GM19455 (cell line): Measurements from ENCODE around the gene RPS26.
"Not testable (repeated sequence)": the region's sequence is repeated elsewhere in the genome, so short reads cannot be mapped to it uniquely, and the experiment has no call there.

Experiments used
- ATAC-seq: cut with Tn5 transposase; IDR thresholded peaks from one replicate; pipeline ENCODE4 v1.9.1; 2021; ENCODE audit not compliant: unreplicated experiment

The RPS26 gene

DNA sequence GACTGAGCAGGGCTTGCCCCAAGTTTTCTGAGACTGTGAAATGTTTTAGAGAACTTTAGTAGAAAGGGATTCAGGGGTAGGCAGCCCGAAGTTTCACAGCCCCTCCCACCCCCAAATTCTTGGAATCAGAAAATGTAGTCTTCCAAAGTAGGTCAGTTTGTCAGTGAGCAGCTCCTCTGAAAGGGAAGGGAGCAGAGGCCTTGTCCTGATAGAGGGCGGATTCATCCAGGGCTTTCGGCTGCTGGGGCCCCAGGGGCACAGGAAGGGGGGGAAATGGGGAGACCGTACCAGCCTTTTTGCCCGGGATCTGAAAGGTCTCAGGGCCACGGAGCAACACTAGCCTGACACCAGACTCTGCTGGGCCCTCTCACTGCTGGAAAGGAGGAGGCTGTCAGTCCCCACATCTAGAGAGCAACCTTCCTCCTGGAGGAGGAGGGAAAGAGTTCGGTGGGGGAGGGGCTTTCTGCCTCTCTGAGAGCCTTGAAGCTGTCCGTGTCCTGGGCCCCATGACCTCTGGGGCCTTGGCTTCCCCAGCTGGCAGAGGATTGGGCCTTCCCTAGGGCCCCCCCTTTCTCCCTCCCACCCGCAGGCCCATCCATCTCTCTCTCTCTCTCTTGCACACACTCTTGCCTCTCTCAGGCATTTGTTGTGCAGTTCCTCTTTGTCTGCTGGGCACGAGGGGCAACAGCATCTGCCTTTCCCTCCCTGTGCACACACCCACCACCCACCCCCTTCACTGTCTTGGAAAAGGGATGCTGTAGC, 21.1 kb upstream of the RPS26 start, which contains the start of gene IKZF4:
TSS of gene IKZF4 (plus strand) at position 621 of the 762 bp plus-strand sequence. CDS start 451 bp downstream, outside the sequence.
- ATAC-seq = no peak

DNA sequence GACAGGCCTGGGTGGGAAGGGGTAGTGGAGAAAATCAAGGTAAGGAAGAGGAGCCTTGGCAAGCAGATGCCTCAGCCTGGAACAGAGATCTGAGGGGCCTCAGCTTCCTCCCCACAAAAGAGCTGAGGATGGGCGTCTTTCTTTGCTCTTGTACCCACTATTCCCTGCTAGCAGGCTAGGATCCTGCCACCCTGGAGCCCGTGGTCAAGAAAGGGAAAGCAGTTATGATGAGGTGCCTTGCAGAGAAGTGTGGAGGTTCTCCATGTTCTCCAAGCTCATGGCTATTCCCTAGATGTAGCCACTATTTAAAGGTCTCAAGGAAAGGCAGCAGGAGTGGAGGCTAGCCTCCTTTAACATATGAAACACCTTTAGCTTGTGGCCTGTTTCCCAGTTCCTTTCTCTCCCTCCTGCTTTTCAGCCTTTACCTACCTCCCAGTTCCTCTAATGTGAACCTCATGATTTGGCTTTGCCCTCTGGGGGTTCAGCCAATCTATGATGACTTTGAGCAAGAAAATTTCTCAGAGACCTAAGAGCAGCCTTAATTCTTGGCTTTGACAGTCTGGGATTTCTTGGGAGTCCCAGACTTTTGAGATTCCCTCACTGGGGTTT, 19.7 kb upstream of the RPS26 start:
- no peak for ATAC-seq

DNA sequence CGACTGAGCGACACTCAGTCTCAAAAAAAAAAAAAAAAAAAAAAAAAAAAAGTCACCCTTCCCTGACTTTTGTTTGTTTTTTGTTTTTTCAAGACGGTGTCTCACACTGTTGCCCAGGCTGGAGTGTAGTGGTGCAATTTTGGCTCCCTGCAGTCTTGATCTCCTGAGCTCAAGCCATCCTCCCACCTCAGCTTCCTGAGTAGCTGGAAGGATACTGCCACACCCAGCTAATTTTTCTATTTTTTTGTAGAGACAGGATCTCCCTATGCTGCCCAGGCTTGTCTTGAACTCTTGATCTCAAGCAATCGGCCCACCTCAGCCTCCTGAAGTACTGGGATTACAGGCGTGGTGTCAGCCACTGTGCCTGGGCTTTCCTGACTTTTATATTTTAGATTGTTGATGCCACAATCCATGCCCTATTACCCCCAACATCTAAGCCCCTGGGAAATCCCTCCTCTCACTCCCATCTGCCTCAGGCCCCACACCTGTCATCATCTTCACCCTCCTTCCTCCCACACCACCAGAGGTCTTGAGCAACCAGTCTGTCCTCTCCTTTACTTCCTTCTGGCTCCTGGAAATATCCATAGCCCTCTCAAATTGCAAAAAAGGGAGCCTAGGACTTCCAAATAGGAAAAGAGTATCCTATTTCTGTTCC, 13.1 kb upstream of the RPS26 start:
- ATAC-seq = no peak

DNA sequence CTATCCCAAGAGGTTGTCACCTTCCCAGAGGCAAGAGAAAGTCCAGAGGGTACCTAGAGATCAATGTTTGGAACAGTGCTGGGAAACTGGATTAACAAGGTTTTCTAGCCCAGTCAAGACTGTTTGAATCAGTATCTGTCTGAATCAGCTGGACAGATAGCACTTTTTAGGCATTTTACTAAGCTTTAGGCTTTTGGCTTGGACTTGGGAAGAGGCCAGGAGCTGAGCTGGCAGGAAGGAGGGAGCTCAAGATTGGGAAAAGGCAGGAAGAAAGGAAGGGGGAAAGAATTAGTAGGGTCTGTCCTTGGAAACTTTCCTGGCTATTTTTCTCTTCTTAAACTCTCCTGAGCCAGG, 12.6 kb upstream of the RPS26 start:
- no peak for ATAC-seq

DNA sequence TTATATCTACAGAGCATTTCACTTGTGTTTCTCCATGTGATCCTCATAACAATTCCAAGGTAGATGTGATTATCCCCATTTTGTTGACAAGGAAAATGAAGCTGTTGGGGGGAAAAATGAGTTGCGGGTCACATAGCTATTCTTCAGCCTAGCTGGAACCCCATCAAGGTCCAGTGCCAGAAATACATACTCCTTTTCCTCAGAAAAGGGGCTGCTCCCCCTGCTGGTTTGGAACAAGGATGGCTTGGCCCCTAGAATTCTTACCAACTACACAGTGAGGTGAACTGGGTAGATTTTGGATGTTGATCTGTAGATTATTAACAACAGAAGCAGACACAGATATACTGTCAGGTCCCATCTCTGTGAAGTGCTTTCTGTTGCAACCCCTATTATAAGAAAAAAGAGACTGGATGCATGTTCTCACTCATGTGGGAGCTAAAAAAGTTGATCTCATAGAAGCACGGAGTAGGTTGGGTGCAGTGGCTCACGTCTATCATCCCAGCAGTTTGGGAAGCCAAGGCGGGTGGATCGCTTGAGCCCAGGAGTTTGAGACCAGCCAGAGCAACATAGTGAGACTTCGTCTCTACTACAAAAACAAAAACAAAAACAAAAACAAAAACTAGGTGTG, 11.9 kb upstream of the RPS26 start:
- no peak for ATAC-seq

DNA sequence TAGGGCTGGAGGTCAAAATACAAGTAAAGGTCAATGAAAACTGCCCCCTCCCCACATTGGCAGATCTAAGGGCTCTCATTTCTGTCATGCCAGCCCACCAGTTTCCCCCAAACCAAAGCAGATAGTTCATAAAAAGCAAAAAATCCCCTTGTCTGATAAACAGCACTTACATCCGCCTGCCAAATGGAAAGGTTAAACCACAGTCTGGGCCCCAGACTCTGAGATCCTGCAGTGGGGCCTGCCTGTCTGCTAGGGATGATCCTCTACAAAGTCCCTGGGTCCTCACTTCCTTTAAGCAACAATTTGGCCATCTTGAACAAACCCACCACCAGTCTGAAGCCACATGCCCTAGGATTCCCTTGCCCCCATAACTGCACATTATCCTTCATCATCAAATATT, 9.7 kb upstream of the RPS26 start:
- ATAC-seq = no peak

DNA sequence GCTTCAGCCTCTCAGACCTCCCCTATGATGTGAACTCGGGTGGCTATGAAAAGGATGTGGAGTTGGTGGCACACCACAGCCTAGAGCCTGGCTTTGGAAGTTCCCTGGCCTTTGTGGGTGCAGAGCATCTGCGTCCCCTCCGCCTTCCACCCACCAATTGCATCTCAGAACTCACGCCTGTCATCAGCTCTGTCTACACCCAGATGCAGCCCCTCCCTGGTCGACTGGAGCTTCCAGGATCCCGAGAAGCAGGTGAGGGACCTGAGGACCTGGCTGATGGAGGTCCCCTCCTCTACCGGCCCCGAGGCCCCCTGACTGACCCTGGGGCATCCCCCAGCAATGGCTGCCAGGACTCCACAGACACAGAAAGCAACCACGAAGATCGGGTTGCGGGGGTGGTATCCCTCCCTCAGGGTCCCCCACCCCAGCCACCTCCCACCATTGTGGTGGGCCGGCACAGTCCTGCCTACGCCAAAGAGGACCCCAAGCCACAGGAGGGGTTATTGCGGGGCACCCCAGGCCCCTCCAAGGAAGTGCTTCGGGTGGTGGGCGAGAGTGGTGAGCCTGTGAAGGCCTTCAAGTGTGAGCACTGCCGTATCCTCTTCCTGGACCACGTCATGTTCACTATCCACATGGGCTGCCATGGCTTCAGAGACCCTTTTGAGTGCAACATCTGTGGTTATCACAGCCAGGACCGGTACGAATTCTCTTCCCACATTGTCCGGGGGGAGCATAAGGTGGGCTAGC, 7.0 kb upstream of the RPS26 start:
- ATAC-seq = no peak

DNA sequence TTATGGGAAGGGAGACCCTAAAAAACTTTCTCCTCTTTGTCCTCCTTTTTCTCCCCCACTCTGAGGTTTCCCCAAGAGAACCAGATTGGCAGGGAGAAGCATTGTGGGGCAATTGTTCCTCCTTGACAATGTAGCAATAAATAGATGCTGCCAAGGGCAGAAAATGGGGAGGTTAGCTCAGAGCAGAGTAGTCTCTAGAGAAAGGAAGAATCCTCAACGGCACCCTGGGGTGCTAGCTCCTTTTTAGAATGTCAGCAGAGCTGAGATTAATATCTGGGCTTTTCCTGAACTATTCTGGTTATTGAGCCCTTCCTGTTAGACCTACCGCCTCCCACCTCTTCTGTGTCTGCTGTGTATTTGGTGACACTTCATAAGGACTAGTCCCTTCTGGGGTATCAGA, 4.6 kb upstream of the RPS26 start:
- ATAC-seq = no peak

DNA sequence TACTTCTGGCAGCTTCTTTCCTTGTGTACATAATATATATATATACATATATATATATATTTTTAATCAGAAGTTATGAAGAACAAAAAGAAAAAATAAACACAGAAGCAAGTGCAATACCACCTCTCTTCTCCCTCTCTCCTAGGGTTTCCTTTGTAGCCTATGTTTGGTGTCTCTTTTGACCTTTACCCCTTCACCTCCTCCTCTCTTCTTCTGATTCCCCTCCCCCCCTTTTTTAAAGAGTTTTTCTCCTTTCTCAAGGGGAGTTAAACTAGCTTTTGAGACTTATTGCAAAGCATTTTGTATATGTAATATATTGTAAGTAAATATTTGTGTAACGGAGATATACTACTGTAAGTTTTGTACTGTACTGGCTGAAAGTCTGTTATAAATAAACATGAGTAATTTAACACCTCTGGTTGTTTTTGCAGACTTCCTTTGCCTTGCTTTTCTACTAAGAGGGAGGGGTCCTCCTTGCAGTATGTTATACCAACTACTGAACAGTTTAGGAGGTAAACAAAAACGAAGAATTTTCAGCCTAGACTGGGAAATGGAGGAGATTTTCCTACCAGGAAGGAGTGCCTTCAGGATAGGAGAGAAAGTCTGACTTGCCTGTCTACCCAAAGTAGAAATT, 3.6 kb upstream of the RPS26 start:
- no peak for ATAC-seq

DNA sequence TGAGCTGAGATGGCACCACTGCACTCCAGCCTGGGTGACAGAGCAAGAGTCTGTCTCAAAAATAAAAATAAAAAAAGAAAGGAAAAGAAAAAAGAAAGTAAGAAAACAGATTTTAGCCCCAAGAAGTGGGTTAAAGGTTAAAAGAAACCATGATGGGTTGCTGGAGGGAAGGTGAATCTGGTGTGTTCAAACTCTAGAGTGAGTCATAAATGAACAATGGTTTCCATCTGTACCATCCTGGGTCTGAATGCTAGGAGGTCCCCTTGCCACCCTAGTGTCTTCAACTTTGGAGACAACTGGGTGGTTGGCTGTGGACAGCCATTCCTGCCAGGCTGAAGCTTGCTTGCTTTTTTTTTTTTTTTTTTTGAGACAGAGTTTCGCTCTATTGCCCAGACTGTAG, 1.6 kb upstream of the RPS26 start:
- no peak for ATAC-seq

DNA sequence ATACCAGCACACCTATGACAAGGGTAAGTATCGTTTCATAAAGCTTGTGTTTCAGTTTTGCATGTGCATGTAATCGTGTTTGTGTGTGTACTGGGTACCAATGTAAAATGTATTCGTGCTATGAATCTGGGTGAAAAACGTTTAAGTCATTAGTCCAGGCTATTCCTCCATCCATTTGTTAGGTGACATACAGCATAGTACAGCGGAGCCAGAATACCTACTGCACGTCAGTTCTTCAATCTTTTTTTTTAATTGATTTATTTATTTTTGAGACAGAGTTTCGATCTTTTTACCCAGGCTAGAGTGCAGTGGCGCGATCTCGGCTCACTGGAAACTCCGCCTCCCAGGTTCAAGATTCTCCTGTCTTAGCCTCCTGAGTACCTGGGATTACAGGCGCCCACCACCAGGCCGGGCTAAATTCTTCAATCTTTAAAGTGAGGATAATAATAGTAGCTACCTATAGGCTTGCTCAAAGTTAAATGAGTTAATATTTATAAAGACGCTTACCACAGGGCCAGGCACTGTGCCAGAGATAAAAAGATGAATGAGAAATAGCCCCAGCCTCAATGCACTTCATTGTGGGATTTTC, 661 bp upstream of the RPS26 start:
- ATAC-seq = no peak

DNA sequence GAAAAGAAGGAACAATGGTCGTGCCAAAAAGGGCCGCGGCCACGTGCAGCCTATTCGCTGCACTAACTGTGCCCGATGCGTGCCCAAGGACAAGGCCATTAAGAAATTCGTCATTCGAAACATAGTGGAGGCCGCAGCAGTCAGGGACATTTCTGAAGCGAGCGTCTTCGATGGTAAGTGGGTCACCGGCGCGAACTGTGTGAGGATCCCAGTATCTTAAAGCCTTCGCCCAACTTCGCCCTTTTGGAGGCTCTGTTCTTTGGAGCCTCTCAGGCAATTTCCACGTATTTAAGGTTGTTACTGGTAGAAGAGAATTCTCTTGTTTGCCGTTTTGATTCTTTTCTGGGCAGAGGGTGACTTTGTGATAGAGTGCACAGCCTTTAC, 704 bp downstream of the RPS26 start:
- not testable (repeated sequence) for ATAC-seq

DNA sequence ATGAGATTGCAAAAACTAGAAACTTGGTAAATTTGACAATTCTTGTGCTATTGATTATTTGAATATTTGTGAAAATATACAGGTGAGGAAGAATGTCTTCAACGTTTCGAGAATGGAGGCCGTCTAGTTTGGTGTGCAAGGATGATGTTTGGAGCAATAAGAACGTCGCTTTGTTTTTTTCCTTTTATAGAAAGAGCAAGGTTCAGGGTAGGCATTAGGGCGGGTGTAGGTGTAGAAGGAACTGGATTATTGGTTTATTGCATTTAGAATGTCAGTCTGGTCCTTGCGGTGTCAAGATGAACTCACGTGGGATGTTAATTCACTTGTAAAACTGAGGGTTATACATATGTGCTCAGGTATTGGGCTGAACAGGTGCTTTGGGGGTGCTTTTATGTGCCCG, 1.1 kb downstream of the RPS26 start:
- ATAC-seq = no peak

DNA sequence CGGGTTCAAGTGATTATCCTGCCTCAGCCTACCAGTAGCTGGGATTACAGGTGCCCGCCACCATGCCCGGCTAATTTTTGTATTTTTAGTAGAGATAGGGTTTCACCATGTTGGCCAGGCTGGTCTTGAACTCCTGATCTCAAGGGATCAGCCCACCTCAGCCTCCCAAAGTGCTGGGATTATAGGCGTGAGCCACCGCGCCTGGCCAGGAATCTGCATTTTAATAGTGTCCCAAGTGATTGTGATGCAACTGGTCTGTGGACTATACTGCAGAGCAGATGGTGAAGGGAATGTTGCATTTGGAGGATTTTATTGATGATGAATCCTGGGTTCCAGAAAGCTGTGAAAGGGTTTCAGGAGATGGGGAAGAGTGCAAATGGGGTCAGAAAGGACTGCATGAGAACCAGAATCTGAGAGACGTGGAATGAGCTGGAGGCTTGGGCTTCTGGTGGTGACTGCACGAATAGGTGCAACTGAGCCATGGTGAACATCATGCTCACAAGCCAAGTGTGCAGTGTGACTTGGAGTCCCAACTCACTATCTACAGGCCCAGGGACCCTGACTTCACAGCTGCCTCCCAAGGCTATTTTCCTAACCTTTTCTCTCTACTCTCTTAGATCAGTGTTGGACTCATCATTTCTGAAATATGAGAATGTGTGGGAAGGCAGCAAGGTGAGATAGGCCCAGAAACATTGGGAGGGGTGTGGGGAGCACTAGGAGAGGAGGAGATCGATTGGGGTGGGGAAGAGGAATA, 4.5 kb downstream of the RPS26 start:
- ATAC-seq = no peak

DNA sequence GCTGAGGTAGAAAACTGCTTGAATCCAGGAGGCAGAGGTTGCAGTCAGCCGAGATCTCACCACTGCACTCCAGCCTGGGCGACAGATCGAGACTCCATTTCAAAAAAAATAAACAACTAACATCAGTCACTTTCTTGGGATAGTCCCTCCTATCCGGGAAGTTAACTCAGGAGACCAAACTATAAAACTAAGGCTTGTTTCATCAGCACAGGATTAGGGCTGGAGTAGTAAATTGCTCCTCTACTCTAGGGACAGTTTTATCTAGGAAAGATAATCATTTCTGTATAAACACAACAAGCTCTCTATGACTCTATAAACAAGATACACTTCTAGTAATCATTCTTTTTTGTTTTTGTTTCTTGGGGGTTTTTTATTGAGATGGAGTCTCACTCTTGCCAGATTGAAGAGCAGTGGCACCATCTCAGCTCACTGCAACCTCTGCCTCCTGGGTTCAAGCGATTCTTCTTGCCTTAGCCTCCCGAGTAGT, 11.7 kb downstream of the RPS26 start:
- ATAC-seq = no peak

DNA sequence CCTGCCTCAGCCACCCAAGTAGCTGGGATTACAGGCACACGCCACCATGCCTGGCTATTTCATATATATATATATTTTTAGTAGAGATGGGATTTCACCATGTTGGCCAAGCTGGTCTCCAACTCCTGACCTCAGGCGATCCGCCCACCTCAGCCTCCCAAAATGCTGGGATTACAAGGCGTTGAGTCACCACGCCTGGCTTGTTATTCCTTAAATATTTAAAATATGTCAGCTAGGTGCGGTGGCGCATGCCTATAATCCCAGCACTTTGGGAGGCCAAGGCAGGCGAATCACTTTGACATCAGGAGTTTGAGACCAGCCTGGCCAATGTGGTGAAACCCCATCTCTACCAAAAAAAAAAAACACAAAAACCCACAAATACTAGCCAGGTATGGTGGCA, 18.2 kb downstream of the RPS26 start:
- ATAC-seq = not testable (repeated sequence)

DNA sequence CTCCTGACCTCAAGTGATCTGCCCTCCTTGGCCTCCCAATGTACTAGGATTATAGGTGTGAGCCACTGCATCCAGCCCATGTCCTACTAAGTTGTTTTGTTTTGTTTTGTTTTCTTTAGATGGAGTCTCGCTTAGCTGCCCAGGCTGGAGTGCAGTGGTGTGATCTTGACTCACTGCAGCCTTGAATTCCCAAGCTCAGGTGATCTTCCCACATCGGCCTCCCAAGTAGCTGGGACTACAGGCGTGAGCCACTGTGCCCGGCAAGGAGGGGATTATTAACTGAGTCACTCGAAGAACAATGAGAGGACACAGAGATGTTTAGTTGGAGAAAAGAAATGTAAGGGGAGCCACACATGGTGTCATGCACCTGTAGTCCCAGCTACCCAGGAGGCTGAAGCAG, 20.3 kb downstream of the RPS26 start:
- ATAC-seq = no peak

DNA sequence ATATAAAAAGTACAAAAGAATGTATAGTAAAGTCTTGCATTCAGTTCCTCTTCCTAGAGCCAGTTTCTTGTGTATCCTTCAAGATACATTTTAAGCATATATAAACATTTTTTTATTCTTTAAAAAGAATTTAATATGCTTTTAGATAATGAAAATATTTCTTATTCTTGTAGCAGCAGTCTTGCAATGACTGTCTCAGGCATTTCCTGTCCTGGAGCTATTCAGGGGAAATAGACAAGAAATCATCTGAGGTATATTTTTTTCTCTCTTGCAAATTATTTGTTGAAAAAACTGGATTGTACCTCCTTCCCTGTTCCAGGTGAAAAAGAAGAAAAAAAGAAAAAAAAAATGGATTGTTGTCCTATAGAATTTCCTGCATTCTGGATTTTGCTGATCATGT, 21.3 kb downstream of the RPS26 start:
- ATAC-seq = no peak

DNA sequence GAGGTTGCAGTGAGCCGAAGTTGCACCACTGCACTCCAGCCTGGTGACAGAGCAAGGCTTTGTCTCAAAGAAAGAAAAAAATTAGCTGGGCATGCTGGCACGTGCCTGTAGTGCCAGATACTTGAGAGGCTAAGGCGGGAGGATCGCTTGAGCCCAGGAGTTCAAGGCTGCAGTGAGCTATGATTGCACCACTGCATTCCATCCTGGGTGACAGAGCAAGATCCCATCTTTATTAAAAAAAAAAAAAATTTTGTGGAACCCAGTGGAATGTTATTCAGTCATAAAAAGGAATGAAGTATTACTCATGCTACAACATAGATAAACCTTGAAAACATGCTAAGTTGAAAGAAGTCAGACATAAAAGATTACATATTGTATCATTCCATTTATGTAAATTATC, 29.9 kb downstream of the RPS26 start:
- no peak for ATAC-seq

DNA sequence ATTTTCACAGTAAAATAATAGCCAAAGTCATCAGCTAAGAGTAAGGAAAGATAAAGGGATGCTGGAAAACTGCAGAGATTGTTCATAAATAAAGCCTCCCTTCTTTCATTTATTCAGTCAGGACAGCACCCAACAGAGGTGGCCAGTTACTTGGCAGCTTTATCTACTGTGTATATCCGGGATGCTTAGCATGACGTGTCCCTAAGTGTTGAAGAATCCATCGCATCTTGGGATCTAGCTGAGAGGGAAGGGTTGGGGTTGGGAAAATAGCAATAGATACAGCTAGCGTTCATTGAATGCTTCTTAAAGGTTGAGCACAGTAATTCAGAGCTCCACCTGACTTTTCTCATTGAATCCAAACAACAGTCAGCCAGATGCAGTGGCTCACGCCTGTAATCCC, 32.7 kb downstream of the RPS26 start:
- no peak for ATAC-seq
